ENCODE data around the gene SIKE1. TPM values are rescaled to one million over a fixed set of nuclear protein-coding genes. Genes with fewer than 3 reads are reported as not detected.

Gene SIKE1
- total RNA-seq, 1 experiment from 2014 or later, result 68.3 TPM

- Histone ChIP-seq H3K27ac (ENCODE audit: low read depth, low read length, poor library complexity, severe bottlenecking) (no peak overlapping the region), H3K27me3 (replicated peaks; ENCODE audit: insufficient read depth, low read depth, low read length, poor library complexity) (no peaks in the 10 kb centered on the region), H3K4me3 (ENCODE audit: low read depth, low read length, poor library complexity, severe bottlenecking) (no peak overlapping the region), H3K9me3 (ENCODE audit: low read depth, low read length, poor library complexity, severe bottlenecking) (no peaks in the 10 kb centered on the region), H3K4me1 (ENCODE audit: insufficient read depth, low read length, poor library complexity, severe bottlenecking) (no peaks in the 10 kb centered on the region), H3K36me3 (ENCODE audit: insufficient read depth, low read length, poor library complexity, severe bottlenecking) (peaks cover 93% of the 10 kb centered on the region)
- intact Hi-C loops (cut with micrococcal nuclease; ENCODE audit: unreplicated experiment), result no loop called here
- DNase-seq (ENCODE audit: low spot score), result no peak
- BruUV-seq (replicated peaks), result no TSS peak
- ChIA-PET POLR2A (ENCODE audit: low non-redundant PET) (no interaction called here), CTCF (no interaction called here)
- TF ChIP-seq EZH2 (IDR thresholded peaks at IDR 0.05; ENCODE audit: borderline replicate concordance, low read depth, low read length, poor library complexity, severe bottlenecking), result no peak
- no peak for TF ChIP-seq CTCF (conservative IDR thresholded peaks at IDR 0.05; ENCODE audit: low read depth, low read length)
These were observed 43.1 kb downstream of the SIKE1 start for GRCh38 chr1:114737314-114737849.

- Histone ChIP-seq H3K4me3 (ENCODE audit: low read depth, low read length, poor library complexity, severe bottlenecking) (no peak overlapping the region), H3K9me3 (ENCODE audit: low read depth, low read length, poor library complexity, severe bottlenecking) (no peaks in the 10 kb centered on the region), H3K27ac (ENCODE audit: low read depth, low read length, poor library complexity, severe bottlenecking) (no peak overlapping the region), H3K36me3 (ENCODE audit: insufficient read depth, low read length, poor library complexity, severe bottlenecking) (peaks cover 96% of the 10 kb centered on the region), H3K27me3 (replicated peaks; ENCODE audit: insufficient read depth, low read depth, low read length, poor library complexity) (no peaks in the 10 kb centered on the region), H3K4me1 (ENCODE audit: insufficient read depth, low read length, poor library complexity, severe bottlenecking) (no peaks in the 10 kb centered on the region)
- no TSS peak for BruUV-seq (replicated peaks)
- no peak for TF ChIP-seq CTCF (conservative IDR thresholded peaks at IDR 0.05; ENCODE audit: low read depth, low read length)
- no peak for TF ChIP-seq EZH2 (IDR thresholded peaks at IDR 0.05; ENCODE audit: borderline replicate concordance, low read depth, low read length, poor library complexity, severe bottlenecking)
- intact Hi-C loops (cut with micrococcal nuclease; ENCODE audit: unreplicated experiment), result no loop called here
- ChIA-PET POLR2A (ENCODE audit: low non-redundant PET) (no interaction called here), CTCF (no interaction called here)
- DNase-seq (ENCODE audit: low spot score), result no peak
These were observed 45.0 kb downstream of the SIKE1 start for GRCh38 chr1:114735479-114735878.

GRCh38 chr1:114729782-114730181 lies 50.7 kb downstream of the SIKE1 start:
- Histone ChIP-seq H3K27me3 (replicated peaks; ENCODE audit: insufficient read depth, low read depth, low read length, poor library complexity) (no peaks in the 10 kb centered on the region), H3K27ac (ENCODE audit: low read depth, low read length, poor library complexity, severe bottlenecking) (no peak overlapping the region), H3K4me3 (ENCODE audit: low read depth, low read length, poor library complexity, severe bottlenecking) (no peak overlapping the region), H3K9me3 (ENCODE audit: low read depth, low read length, poor library complexity, severe bottlenecking) (no peaks in the 10 kb centered on the region), H3K36me3 (ENCODE audit: insufficient read depth, low read length, poor library complexity, severe bottlenecking) (peaks cover 98% of the 10 kb centered on the region), H3K4me1 (ENCODE audit: insufficient read depth, low read length, poor library complexity, severe bottlenecking) (no peaks in the 10 kb centered on the region)
- CTCF ChIA-PET, result no interaction called here
- intact Hi-C loops (cut with micrococcal nuclease; ENCODE audit: unreplicated experiment), result no loop called here
- TSS peak; percentile 3 for BruUV-seq (replicated peaks)
- no peak for DNase-seq (ENCODE audit: low spot score)
- TF ChIP-seq EZH2 (IDR thresholded peaks at IDR 0.05; ENCODE audit: borderline replicate concordance, low read depth, low read length, poor library complexity, severe bottlenecking), result no peak
- TF ChIP-seq CTCF (conservative IDR thresholded peaks at IDR 0.05; ENCODE audit: low read depth, low read length), result no peak
- POLR2A ChIA-PET (ENCODE audit: low non-redundant PET), result no interaction called here

All from A673 (cell line).